WTC11 (cell line): ENCODE measurements around the gene DNAJC17. TPM values are rescaled to one million over a fixed set of nuclear protein-coding genes. Genes with fewer than 3 reads are reported as not detected.

ENCODE experiments used
- ATAC-seq: fragments of 200-7000 bp; cut with Tn5 transposase; 2 replicates; pipeline ENCODE4 v1.10.0; 2021; ENCODE audit warnings: mild to moderate bottlenecking, moderate library complexity
- CTCF ChIA-PET: fragments of 300-600 bp; sonication (Branson Sonifier 250); formaldehyde crosslinking; loops from one replicate; lab custom pipeline; 2021; ENCODE audit warnings: antibody characterized with exemption; lab: Charles Lee
- POLR2A ChIA-PET: fragments of 350-600 bp; sonication (Branson Sonifier 250); formaldehyde crosslinking; loops from one replicate; lab custom pipeline; 2021; ENCODE audit warnings: antibody characterized with exemption; lab: Charles Lee
- DNase-seq: peaks from one replicate; pipeline ENCODE4 v3.0.0; 2021; ENCODE audit warnings: low spot score
- H3K27ac Mint-ChIP-seq: 2 replicates; pipeline ENCODE4 v1.8.0; 2021; ENCODE audit warnings: mixed read lengths
- H3K27me3 Mint-ChIP-seq: 2 replicates; pipeline ENCODE4 v1.8.0; 2021; ENCODE audit warnings: low read depth, mild to moderate bottlenecking, moderate library complexity, mixed read lengths
- H3K36me3 Mint-ChIP-seq: 2 replicates; pipeline ENCODE4 v1.8.0; 2021; ENCODE audit warnings: mixed read lengths
- H3K4me1 Mint-ChIP-seq: 2 replicates; pipeline ENCODE4 v1.8.0; 2022; ENCODE audit warnings: mixed read lengths
- H3K4me3 Mint-ChIP-seq: 2 replicates; pipeline ENCODE4 v1.8.0; 2021; ENCODE audit warnings: mild to moderate bottlenecking, moderate library complexity, mixed read lengths
- H3K9me3 Mint-ChIP-seq: 2 replicates; pipeline ENCODE4 v1.8.0; 2021; ENCODE audit warnings: mixed read lengths
- AFF4 ChIP-seq: sonication (generic); formaldehyde crosslinking; IDR thresholded peaks from 2 replicates; pipeline ENCODE4 v1.8.1; 2023; ENCODE audit warnings: mild to moderate bottlenecking, missing genetic modification reagents, borderline replicate concordance
- AR ChIP-seq: fragments of 250-450 bp; sonication (Bioruptor Pico); IDR thresholded peaks from 2 replicates; pipeline ENCODE4 v1.9.0; 2021; ENCODE audit warnings: mild to moderate bottlenecking
- CBFB ChIP-seq: sonication (generic); formaldehyde crosslinking; IDR thresholded peaks from 2 replicates; pipeline ENCODE4 v1.8.1; 2022; ENCODE audit warnings: mild to moderate bottlenecking, low read depth, missing genetic modification reagents
- CTCF ChIP-seq: fragments of 200-600 bp; IDR thresholded peaks from 2 replicates; pipeline ENCODE4 v1.8.0; 2022; ENCODE audit warnings: antibody characterized with exemption
- E2F1 ChIP-seq: sonication (generic); formaldehyde crosslinking; IDR thresholded peaks from 2 replicates; pipeline ENCODE4 v1.8.0; 2022; ENCODE audit warnings: mild to moderate bottlenecking, missing genetic modification reagents
- E2F5 ChIP-seq: sonication (generic); formaldehyde crosslinking; IDR thresholded peaks from 2 replicates; pipeline ENCODE4 v1.8.1; 2022; ENCODE audit warnings: mild to moderate bottlenecking, moderate library complexity, missing genetic modification reagents
- ELF4 ChIP-seq: sonication (generic); formaldehyde crosslinking; IDR thresholded peaks from 2 replicates; pipeline ENCODE4 v1.8.1; 2022; ENCODE audit warnings: low read depth, mild to moderate bottlenecking, moderate library complexity, missing genetic modification reagents
- EMX1 ChIP-seq: fragments of 250-450 bp; sonication (Bioruptor Pico); IDR thresholded peaks from 2 replicates; pipeline ENCODE4 v1.8.0; 2021; ENCODE audit warnings: mild to moderate bottlenecking
- FOXP1 ChIP-seq: sonication (generic); formaldehyde crosslinking; IDR thresholded peaks from 2 replicates; pipeline ENCODE4 v1.8.0; 2022; ENCODE audit warnings: missing genetic modification reagents, mild to moderate bottlenecking, moderate library complexity, borderline replicate concordance
- JUN ChIP-seq: sonication (generic); formaldehyde crosslinking; IDR thresholded peaks from 2 replicates; pipeline ENCODE4 v1.8.0; 2023; ENCODE audit warnings: mild to moderate bottlenecking, missing genetic modification reagents
- MLX ChIP-seq: sonication (generic); formaldehyde crosslinking; IDR thresholded peaks from 2 replicates; pipeline ENCODE4 v1.8.1; 2023; ENCODE audit warnings: mild to moderate bottlenecking, missing genetic modification reagents, moderate library complexity
- NFATC4 ChIP-seq: fragments of 250-450 bp; sonication (Bioruptor Pico); IDR thresholded peaks from 2 replicates; pipeline ENCODE4 v1.9.0; 2021; ENCODE audit warnings: mild to moderate bottlenecking
- PREB ChIP-seq: sonication (generic); formaldehyde crosslinking; IDR thresholded peaks from 2 replicates; pipeline ENCODE4 v1.8.1; 2022; ENCODE audit warnings: mild to moderate bottlenecking, missing genetic modification reagents, moderate library complexity, borderline replicate concordance
- SMAD4 ChIP-seq: sonication (generic); formaldehyde crosslinking; IDR thresholded peaks from 2 replicates; pipeline ENCODE4 v1.8.0; 2022; ENCODE audit warnings: mild to moderate bottlenecking, missing genetic modification reagents
- TCF7 ChIP-seq: sonication (generic); formaldehyde crosslinking; IDR thresholded peaks from 2 replicates; pipeline ENCODE4 v1.8.0; 2022; ENCODE audit warnings: mild to moderate bottlenecking, low read depth, missing genetic modification reagents, moderate library complexity
- TP53 ChIP-seq: sonication (generic); formaldehyde crosslinking; IDR thresholded peaks from 2 replicates; pipeline ENCODE4 v1.8.1; 2023; ENCODE audit warnings: mild to moderate bottlenecking, missing genetic modification reagents
- USF1 ChIP-seq: sonication (generic); formaldehyde crosslinking; IDR thresholded peaks from 2 replicates; pipeline ENCODE4 v1.8.0; 2022; ENCODE audit warnings: mild to moderate bottlenecking, missing genetic modification reagents
- ZMAT4 ChIP-seq: fragments of 250-450 bp; sonication (Bioruptor Pico); IDR thresholded peaks from 2 replicates; pipeline ENCODE4 v1.9.0; 2021; ENCODE audit warnings: mild to moderate bottlenecking
- ZNF138 ChIP-seq: sonication (generic); formaldehyde crosslinking; conservative IDR thresholded peaks from 2 replicates; pipeline ENCODE4 v1.8.1; 2022; ENCODE audit warnings: mild to moderate bottlenecking, moderate library complexity, missing genetic modification reagents
- ZNF425 ChIP-seq: fragments of 250-450 bp; sonication (Bioruptor Pico); conservative IDR thresholded peaks from 2 replicates; pipeline ENCODE4 v1.9.0; 2021; ENCODE audit warnings: mild to moderate bottlenecking
- total RNA-seq: library from RNA; stranded (reverse); gene quantifications from 3 replicates; pipeline ENCODE4 v1.2.3, GENCODE V29; 2021

The DNAJC17 gene
- total RNA-seq, 1 experiment from 2014 or later = 49.8 TPM

GRCh38 chr15:40775007-40775406 is 32.3 kb downstream of the DNAJC17 start:
- no peak for ATAC-seq
- H3K27ac Mint-ChIP-seq = no peak overlapping the region
- no peaks in the 10 kb centered on the region for H3K27me3 Mint-ChIP-seq
- no peak overlapping the region for H3K4me3 Mint-ChIP-seq
- no peaks in the 10 kb centered on the region for H3K9me3 Mint-ChIP-seq
- DNase-seq = no peak
- no peaks in the 10 kb centered on the region for H3K4me1 Mint-ChIP-seq
- peaks cover 27% of the 10 kb centered on the region for H3K36me3 Mint-ChIP-seq
- CTCF ChIA-PET = no interaction called here
- POLR2A ChIA-PET = no interaction called here
- TF ChIP-seq ZNF138 (no peak), MLX (CRISPR knock-in tag) (no peak), PREB (CRISPR knock-in tag) (no peak), ZMAT4 (CRISPR knock-in tag) (no peak), ELF4 (CRISPR knock-in tag) (no peak), SMAD4 (CRISPR knock-in tag) (no peak), AFF4 (CRISPR knock-in tag) (no peak), TP53 (CRISPR knock-in tag) (no peak), E2F5 (CRISPR knock-in tag) (no peak), USF1 (CRISPR knock-in tag) (no peak), AR (no peak), EMX1 (CRISPR knock-in tag) (no peak), CTCF (no peak), JUN (no peak), TCF7 (no peak), CBFB (CRISPR knock-in tag) (no peak), ZNF425 (CRISPR knock-in tag) (no peak), E2F1 (CRISPR knock-in tag) (no peak), FOXP1 (CRISPR knock-in tag) (no peak), NFATC4 (CRISPR knock-in tag) (no peak)
